Neutrophil (primary cell): ENCODE data around the gene COG1.

Experiments used
- H3K27ac ChIP-seq: fragments of 200-600 bp; sonication (generic); 2 replicates; pipeline ENCODE4 v1.5.1; 2016; ENCODE audit warnings: mild to moderate bottlenecking, moderate library complexity
- H3K27me3 ChIP-seq: fragments of 200-600 bp; sonication (generic); 2 replicates; pipeline ENCODE4 v1.6.0; 2016; ENCODE audit warnings: mild to moderate bottlenecking
- H3K36me3 ChIP-seq: fragments of 200-600 bp; sonication (generic); 2 replicates; pipeline ENCODE4 v1.5.1; 2017
- H3K4me1 ChIP-seq, 2 experiments: fragments of 200-600 bp in 1 of 2; sonication (generic) in 1 of 2; 1 replicate in 1 of 2; 2 replicates in 1 of 2; pipeline versions ENCODE4 v1.5.1 to v1.6.1; 2013 to 2016; ENCODE audit warnings: low read depth in 1 of 2, low read length in 1 of 2, mild to moderate bottlenecking in 1 of 2, moderate library complexity in 1 of 2; ENCODE audit not compliant: control insufficient read depth in 1 of 2, insufficient read depth in 1 of 2
- H3K4me3 ChIP-seq, 2 experiments: fragments of 200-600 bp in 1 of 2; sonication (generic) in 1 of 2; 1 replicate in 1 of 2; 2 replicates in 1 of 2; pipeline ENCODE4 v1.5.1; 2013 to 2016; ENCODE audit warnings: low read depth in 1 of 2, low read length in 1 of 2, mild to moderate bottlenecking in 1 of 2, moderate library complexity in 1 of 2
- H3K9me3 ChIP-seq: fragments of 200-600 bp; sonication (generic); 2 replicates; pipeline ENCODE4 v1.5.1; 2016
- TF ChIP-seq, protein P1 (sequence below): fragments of 200-600 bp; sonication (generic); IDR thresholded peaks from 2 replicates; pipeline ENCODE4 v1.5.1; 2016; ENCODE audit warnings: antibody characterized with exemption

Gene COG1

DNA sequence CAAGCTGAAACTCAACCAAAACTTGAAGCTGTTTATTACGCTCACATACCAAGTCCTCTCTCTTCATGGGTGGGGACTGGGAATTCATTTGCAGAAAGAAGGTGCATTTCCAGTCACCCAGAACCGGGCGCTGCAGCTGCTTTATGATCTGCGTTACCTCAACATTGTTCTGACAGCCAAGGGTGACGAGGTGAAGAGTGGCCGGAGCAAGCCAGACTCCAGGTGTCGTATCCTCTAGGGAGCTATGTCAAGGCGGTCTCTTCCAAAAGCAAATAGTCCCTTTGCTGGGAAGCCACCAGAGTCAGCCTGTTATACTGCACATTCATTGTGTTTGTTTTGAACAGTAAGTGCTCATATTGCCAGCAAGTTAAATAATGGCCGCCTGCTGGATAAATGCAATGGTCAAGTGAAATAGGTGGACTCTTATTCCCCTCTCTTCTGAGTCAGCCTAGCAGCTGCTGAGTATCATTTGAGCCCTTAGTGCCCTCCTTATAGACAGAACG, 12.7 kb downstream of the COG1 start:
- H3K27ac ChIP-seq, result no peak overlapping the region
- TF ChIP-seq, protein P1, sequence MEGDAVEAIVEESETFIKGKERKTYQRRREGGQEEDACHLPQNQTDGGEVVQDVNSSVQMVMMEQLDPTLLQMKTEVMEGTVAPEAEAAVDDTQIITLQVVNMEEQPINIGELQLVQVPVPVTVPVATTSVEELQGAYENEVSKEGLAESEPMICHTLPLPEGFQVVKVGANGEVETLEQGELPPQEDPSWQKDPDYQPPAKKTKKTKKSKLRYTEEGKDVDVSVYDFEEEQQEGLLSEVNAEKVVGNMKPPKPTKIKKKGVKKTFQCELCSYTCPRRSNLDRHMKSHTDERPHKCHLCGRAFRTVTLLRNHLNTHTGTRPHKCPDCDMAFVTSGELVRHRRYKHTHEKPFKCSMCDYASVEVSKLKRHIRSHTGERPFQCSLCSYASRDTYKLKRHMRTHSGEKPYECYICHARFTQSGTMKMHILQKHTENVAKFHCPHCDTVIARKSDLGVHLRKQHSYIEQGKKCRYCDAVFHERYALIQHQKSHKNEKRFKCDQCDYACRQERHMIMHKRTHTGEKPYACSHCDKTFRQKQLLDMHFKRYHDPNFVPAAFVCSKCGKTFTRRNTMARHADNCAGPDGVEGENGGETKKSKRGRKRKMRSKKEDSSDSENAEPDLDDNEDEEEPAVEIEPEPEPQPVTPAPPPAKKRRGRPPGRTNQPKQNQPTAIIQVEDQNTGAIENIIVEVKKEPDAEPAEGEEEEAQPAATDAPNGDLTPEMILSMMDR, result no peak
- peaks cover 97% of the 10 kb centered on the region for H3K36me3 ChIP-seq
- H3K27me3 ChIP-seq, result no peaks in the 10 kb centered on the region
- no peak overlapping the region for H3K4me3 ChIP-seq
- no peaks in the 10 kb centered on the region for H3K4me1 ChIP-seq
- no peaks in the 10 kb centered on the region for H3K9me3 ChIP-seq

- peaks cover 75% of the 10 kb centered on the region for H3K36me3 ChIP-seq
- H3K9me3 ChIP-seq, result no peaks in the 10 kb centered on the region
- no peaks in the 10 kb centered on the region for H3K4me1 ChIP-seq
- H3K27me3 ChIP-seq, result no peaks in the 10 kb centered on the region
- peak overlapping the region; percentile 3 for H3K27ac ChIP-seq
- no peak overlapping the region for H3K4me3 ChIP-seq
- TF ChIP-seq, protein P1, result no peak
Measured at GRCh38 chr17:73208139-73208827, 15.4 kb downstream of the COG1 start.

DNA sequence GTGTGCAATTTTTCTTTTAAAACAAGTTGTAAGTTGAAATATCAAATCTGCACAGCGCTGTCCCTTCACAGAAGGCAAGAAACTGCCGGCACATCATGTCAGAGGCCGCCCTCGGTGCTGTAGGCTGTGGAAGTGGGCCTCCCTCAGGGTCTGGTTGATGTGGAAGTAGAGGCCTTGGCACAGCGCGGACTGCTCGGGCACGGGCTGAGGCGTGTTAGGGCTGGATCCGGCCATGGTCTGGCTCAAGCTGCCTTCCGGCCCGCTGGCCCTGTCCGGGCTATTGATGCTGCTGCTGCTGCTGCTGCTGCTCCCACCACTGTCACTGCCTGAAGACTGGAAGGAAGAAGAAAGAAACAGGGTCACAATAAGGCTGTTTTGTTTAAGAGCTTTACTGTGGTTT, 16.6 kb downstream of the COG1 start:
- Histone ChIP-seq H3K27me3 (no peaks in the 10 kb centered on the region), H3K36me3 (peaks cover 71% of the 10 kb centered on the region), H3K9me3 (no peaks in the 10 kb centered on the region), H3K4me1 (no peaks in the 10 kb centered on the region), H3K4me3 (no peak overlapping the region), H3K27ac (no peak overlapping the region)
- TF ChIP-seq, protein P1, result no peak

DNA sequence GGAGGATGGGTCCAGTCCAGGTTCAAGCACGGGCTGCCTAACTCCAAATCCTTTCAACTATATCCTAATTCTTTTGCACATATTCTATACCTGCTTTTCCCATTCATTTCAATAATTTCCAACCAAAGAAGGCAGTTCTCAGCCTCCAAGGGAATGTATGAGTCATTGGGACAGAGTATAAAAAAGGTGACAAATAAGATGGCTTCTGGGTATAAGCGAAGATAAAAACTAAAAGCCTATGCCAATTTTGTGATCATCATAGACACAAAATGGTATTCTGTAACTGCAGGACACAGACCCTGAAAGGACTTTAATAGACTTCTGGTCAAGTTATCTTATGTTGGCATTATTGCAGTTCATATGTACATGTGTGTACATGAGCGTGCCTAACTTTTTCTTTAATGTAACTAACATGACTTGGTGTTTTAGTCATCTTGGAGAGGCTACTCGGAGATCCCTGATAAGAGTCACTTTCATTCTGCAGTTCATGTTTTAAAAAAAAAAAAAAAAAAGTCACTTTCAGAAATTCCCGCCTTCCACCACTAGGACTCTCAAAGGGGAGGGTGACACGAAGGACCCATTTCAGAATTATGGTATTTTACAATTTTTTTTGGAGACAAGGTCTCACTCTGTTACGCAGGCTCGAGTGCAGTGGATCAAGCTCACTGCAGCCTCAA, 17.3 kb downstream of the COG1 start:
- TF ChIP-seq, protein P1, result no peak
- no peak overlapping the region for H3K27ac ChIP-seq
- no peak overlapping the region for H3K4me3 ChIP-seq
- H3K9me3 ChIP-seq, result no peaks in the 10 kb centered on the region
- peaks cover 71% of the 10 kb centered on the region for H3K36me3 ChIP-seq
- H3K27me3 ChIP-seq, result no peaks in the 10 kb centered on the region
- no peaks in the 10 kb centered on the region for H3K4me1 ChIP-seq

- no peaks in the 10 kb centered on the region for H3K4me1 ChIP-seq
- peaks cover 62% of the 10 kb centered on the region for H3K36me3 ChIP-seq
- H3K27ac ChIP-seq, result no peak overlapping the region
- TF ChIP-seq, protein P1, result no peak
- no peaks in the 10 kb centered on the region for H3K9me3 ChIP-seq
- H3K27me3 ChIP-seq, result no peaks in the 10 kb centered on the region
- no peak overlapping the region for H3K4me3 ChIP-seq
Measured at GRCh38 chr17:73211745-73212144, 18.9 kb downstream of the COG1 start.
